ENCODE data around the gene PLD4. TPM values are rescaled to one million over a fixed set of nuclear protein-coding genes. Genes with fewer than 3 reads are reported as not detected.
A peak's percentile ranks its signal among the peaks of the same experiment; 100 is the strongest.

PLD4 gene
- total and polyA plus RNA-seq, 4 experiments from 2014 or later, result 0.68 TPM; not detected in 3

GRCh38 chr14:104965561-104966231 lies 41.0 kb downstream of the PLD4 start:
- intact Hi-C loops (cut with micrococcal nuclease), result no loop called here
- H3K27me3 ChIP-seq (ENCODE audit: insufficient read depth, low read length), result peaks cover 6% of the 10 kb centered on the region
- Mint-ChIP-seq H3K27ac (no peak overlapping the region), H3K27me3 (peaks cover 4 to 9% of the 10 kb centered on the region in 2 donors), H3K4me3 (no peak overlapping the region), H3K4me1 (no peaks in the 10 kb centered on the region), H3K36me3 (no peaks in the 10 kb centered on the region), H3K9me3 (no peaks in the 10 kb centered on the region)
- CTCF ChIA-PET (ENCODE audit: partially characterized antibody), result interaction anchor here (0.7 to 1.9 kb wide), 3 partner anchors 9 to 378 kb away, joined by 4 to 7 read pairs (median 4); no protein-coding TSS in a partner anchor
- peaks cover 4% of the 10 kb centered on the region for H3K4me1 ChIP-seq (ENCODE audit: insufficient read depth, low read length)
- POLR2A ChIA-PET (ENCODE audit: partially characterized antibody), result no interaction called here
- H3K36me3 ChIP-seq (ENCODE audit: insufficient read depth, low read length), result no peaks in the 10 kb centered on the region
- no peak overlapping the region for H3K27ac ChIP-seq (ENCODE audit: low read depth, low read length)
- H3K9me3 ChIP-seq (ENCODE audit: control insufficient read depth in 1 of 2, low read length in 2 of 2), result no peaks in the 10 kb centered on the region
- no peak for DNase-seq
- no peak overlapping the region for H3K4me3 ChIP-seq (ENCODE audit: low read length in 2 of 2)

DNA sequence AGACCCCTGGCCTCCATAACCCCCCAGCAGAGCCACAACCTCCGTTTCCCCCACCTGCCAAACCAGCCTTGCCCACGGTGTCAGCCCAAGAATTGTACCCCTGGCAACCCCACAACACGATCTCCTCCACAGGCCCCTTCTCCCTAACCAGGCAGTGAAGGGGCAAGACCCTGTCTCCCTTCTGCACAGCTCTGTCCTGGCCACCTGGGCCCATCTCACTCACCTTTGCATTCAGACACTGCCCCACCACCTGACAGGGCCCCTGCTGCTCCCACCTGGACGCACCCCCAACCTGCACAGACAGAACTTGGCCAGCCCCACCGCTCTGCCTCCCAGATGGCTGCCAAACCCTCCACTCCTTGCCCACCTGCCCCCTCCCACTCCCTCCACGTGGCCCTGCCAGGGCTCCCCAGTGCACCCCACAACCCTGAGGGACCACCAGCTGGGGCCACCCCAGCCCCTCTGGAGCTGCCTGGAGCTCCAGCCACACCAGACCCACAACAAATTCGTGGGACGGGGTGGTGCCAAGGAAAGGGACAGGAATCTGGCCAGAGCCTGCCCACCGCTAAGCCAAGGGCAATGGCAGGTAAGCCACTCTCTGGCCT lies 41.7 kb downstream of the PLD4 start:
- peaks cover 4% of the 10 kb centered on the region for H3K4me1 ChIP-seq (ENCODE audit: insufficient read depth, low read length)
- Mint-ChIP-seq H3K4me1 (no peaks in the 10 kb centered on the region), H3K27ac (no peak overlapping the region), H3K27me3 (peaks cover 4 to 9% of the 10 kb centered on the region in 2 donors), H3K9me3 (no peaks in the 10 kb centered on the region), H3K4me3 (no peak overlapping the region), H3K36me3 (no peaks in the 10 kb centered on the region)
- intact Hi-C loops (cut with micrococcal nuclease), result no loop called here
- H3K4me3 ChIP-seq (ENCODE audit: low read length in 2 of 2), result no peak overlapping the region
- ChIA-PET POLR2A (ENCODE audit: partially characterized antibody) (interaction anchor here (0.6 kb wide), 1 partner anchor 32 kb away, joined by 4 read pairs; no protein-coding TSS in a partner anchor), CTCF (ENCODE audit: partially characterized antibody) (interaction anchor here (0.8 to 1.9 kb wide), 2 partner anchors 9 kb away, joined by 3 to 7 read pairs; no protein-coding TSS in a partner anchor)
- no peak overlapping the region for H3K27ac ChIP-seq (ENCODE audit: low read depth, low read length)
- peaks cover 6% of the 10 kb centered on the region for H3K27me3 ChIP-seq (ENCODE audit: insufficient read depth, low read length)
- no peak for DNase-seq
- H3K9me3 ChIP-seq (ENCODE audit: control insufficient read depth in 1 of 2, low read length in 2 of 2), result no peaks in the 10 kb centered on the region
- no peaks in the 10 kb centered on the region for H3K36me3 ChIP-seq (ENCODE audit: insufficient read depth, low read length)

DNA sequence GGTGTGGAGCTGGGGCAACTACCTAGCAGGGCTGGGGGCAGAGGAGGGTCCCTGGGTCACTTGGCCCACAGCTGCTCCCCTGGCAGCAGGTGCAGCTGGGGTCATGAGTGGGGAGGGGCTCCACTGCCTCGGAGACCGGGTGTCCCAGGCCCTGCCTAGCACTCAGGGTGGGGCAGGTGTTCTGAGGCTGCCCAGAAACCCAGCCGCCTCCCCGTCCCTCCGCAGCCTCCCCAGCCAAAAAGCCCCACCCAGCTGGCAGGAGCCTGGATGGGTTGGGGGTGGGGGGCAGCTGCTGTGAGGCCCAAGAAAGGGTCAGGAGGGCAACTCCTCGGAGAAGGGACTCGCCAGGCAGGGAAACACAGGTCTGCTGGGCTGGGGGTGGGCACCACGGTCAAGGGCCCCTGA lies 42.3 kb downstream of the PLD4 start:
- DNase-seq, result no peak
- ChIA-PET CTCF (ENCODE audit: partially characterized antibody) (interaction anchor here (0.8 kb wide), 1 partner anchor 8 kb away, joined by 3 read pairs; no protein-coding TSS in a partner anchor), POLR2A (ENCODE audit: partially characterized antibody) (no interaction called here)
- Mint-ChIP-seq H3K4me3 (no peak overlapping the region), H3K36me3 (no peaks in the 10 kb centered on the region), H3K27me3 (peaks cover 4 to 9% of the 10 kb centered on the region in 2 donors), H3K9me3 (peaks cover 0 to 2% (median 0%) of the 10 kb centered on the region in 8 donors), H3K4me1 (no peaks in the 10 kb centered on the region), H3K27ac (no peak overlapping the region)
- intact Hi-C loops (cut with micrococcal nuclease), result no loop called here
- H3K4me1 ChIP-seq (ENCODE audit: insufficient read depth, low read length), result peaks cover 4% of the 10 kb centered on the region
- H3K27ac ChIP-seq (ENCODE audit: low read depth, low read length), result no peak overlapping the region
- no peaks in the 10 kb centered on the region for H3K9me3 ChIP-seq (ENCODE audit: control insufficient read depth in 1 of 2, low read length in 2 of 2)
- H3K36me3 ChIP-seq (ENCODE audit: insufficient read depth, low read length), result no peaks in the 10 kb centered on the region
- peaks cover 6% of the 10 kb centered on the region for H3K27me3 ChIP-seq (ENCODE audit: insufficient read depth, low read length)
- H3K4me3 ChIP-seq (ENCODE audit: low read length in 2 of 2), result no peak overlapping the region

- Mint-ChIP-seq H3K4me1 (no peaks in the 10 kb centered on the region), H3K4me3 (no peak overlapping the region), H3K27ac (no peak overlapping the region), H3K27me3 (peaks cover 4 to 11% of the 10 kb centered on the region in 2 donors), H3K9me3 (peaks cover 0 to 2% (median 0%) of the 10 kb centered on the region in 8 donors), H3K36me3 (no peaks in the 10 kb centered on the region)
- Histone ChIP-seq H3K36me3 (ENCODE audit: insufficient read depth, low read length) (no peaks in the 10 kb centered on the region), H3K4me3 (ENCODE audit: low read length in 2 of 2) (no peak overlapping the region), H3K27ac (ENCODE audit: low read depth, low read length) (no peak overlapping the region), H3K27me3 (ENCODE audit: insufficient read depth, low read length) (peaks cover 6% of the 10 kb centered on the region), H3K9me3 (ENCODE audit: control insufficient read depth in 1 of 2, low read length in 2 of 2) (no peaks in the 10 kb centered on the region), H3K4me1 (ENCODE audit: insufficient read depth, low read length) (peaks cover 4% of the 10 kb centered on the region)
- no peak for DNase-seq
- CTCF ChIA-PET (ENCODE audit: partially characterized antibody), result no interaction called here
- POLR2A ChIA-PET (ENCODE audit: partially characterized antibody), result no interaction called here
- intact Hi-C loops (cut with micrococcal nuclease), result no loop called here
These were observed 42.9 kb downstream of the PLD4 start for GRCh38 chr14:104967386-104968152.

DNA sequence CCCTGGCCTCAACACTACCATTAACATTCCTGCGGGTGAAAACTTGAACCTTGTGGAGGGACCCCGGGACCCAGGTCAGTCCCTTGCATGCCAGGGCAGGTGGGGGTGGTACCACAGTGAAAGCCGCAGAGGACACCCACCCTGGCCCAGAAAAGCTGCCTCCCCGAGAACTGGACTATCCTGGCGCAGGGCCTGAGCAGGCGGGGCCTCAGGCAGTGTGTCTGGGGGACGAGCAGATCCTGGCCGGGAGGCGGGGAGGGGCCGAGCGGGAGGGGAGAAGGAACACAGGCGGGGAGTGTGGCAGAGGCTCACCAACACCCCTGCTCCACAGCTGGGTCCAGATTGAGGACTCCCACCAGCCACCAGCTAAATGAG lies 43.5 kb downstream of the PLD4 start:
- CTCF ChIA-PET (ENCODE audit: partially characterized antibody), result no interaction called here
- H3K27ac Mint-ChIP-seq, result no peak overlapping the region

DNA sequence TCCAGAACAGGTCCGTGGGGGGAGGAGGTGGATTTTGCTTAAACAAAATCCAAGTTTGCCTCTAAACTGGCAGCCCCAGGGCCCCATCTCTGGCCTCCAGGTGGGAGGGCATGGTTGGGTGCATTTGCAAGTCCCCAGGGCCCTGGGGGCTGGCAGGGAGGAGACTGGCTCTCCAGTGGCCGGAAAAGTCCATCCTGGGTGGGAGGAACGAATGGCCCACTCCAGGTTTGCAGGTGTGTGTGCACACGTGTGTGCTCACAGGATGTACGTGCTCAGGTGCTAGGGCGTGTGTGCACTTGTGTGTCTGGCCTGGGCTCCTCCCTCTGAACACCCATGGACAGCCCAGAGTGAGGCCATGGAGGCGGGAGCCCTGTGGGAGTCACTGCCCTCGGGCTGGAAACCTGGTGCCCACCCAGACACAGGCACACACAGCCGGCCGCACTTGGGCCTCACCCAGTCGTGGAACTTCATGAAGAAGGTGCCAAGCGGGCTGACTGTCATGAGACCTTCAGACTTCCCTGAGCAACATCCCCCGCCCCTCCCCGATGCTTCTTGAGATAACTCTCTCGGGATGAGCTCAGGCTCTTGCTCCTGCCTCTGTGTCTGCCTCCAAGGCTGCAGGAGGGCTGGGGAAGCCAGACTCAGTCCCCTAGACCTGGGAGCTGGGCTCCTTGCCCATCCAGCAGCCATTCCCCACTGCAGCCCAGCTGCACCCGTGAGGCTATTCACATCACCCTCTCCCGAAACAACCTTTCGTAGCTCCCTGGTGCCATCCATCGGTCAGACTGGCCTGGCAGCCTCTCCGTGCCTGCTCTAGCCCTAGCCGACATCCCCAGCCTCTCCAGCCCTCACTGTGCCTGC lies 44.1 kb downstream of the PLD4 start:
- H3K27ac ChIP-seq (ENCODE audit: low read depth, low read length), result no peak overlapping the region
- intact Hi-C loops (cut with micrococcal nuclease), result no loop called here
- H3K27ac Mint-ChIP-seq, result no peak overlapping the region
- peaks cover 4% of the 10 kb centered on the region for H3K4me1 ChIP-seq (ENCODE audit: insufficient read depth, low read length)
- H3K36me3 Mint-ChIP-seq, result no peaks in the 10 kb centered on the region
- no peak overlapping the region for H3K4me3 Mint-ChIP-seq
- peaks cover 6% of the 10 kb centered on the region for H3K27me3 ChIP-seq (ENCODE audit: insufficient read depth, low read length)
- no peaks in the 10 kb centered on the region for H3K36me3 ChIP-seq (ENCODE audit: insufficient read depth, low read length)
- no peaks in the 10 kb centered on the region for H3K4me1 Mint-ChIP-seq
- H3K9me3 Mint-ChIP-seq, result peaks cover 0 to 2% (median 0%) of the 10 kb centered on the region in 8 donors
- H3K4me3 ChIP-seq (ENCODE audit: low read length in 2 of 2), result no peak overlapping the region
- no peaks in the 10 kb centered on the region for H3K9me3 ChIP-seq (ENCODE audit: control insufficient read depth in 1 of 2, low read length in 2 of 2)
- H3K27me3 Mint-ChIP-seq, result peaks cover 4 to 10% of the 10 kb centered on the region in 2 donors
- DNase-seq, result peak in 1 of 5 donors; percentile 33
- ChIA-PET CTCF (ENCODE audit: partially characterized antibody) (no interaction called here), POLR2A (ENCODE audit: partially characterized antibody) (no interaction called here)

More for the DNA sequence above, 43.5 kb downstream of the PLD4 start:
- H3K27me3 ChIP-seq (ENCODE audit: insufficient read depth, low read length), result peaks cover 6% of the 10 kb centered on the region
- H3K4me1 ChIP-seq (ENCODE audit: insufficient read depth, low read length), result peaks cover 4% of the 10 kb centered on the region
- Mint-ChIP-seq H3K4me3 (no peak overlapping the region), H3K27me3 (peaks cover 4 to 11% of the 10 kb centered on the region in 2 donors), H3K4me1 (no peaks in the 10 kb centered on the region), H3K36me3 (no peaks in the 10 kb centered on the region), H3K9me3 (peaks cover 0 to 2% (median 0%) of the 10 kb centered on the region in 8 donors)
- no peaks in the 10 kb centered on the region for H3K9me3 ChIP-seq (ENCODE audit: control insufficient read depth in 1 of 2, low read length in 2 of 2)
- no peak for DNase-seq
- no peak overlapping the region for H3K4me3 ChIP-seq (ENCODE audit: low read length in 2 of 2)
- intact Hi-C loops (cut with micrococcal nuclease), result no loop called here
- H3K27ac ChIP-seq (ENCODE audit: low read depth, low read length), result no peak overlapping the region
- POLR2A ChIA-PET (ENCODE audit: partially characterized antibody), result no interaction called here
- H3K36me3 ChIP-seq (ENCODE audit: insufficient read depth, low read length), result no peaks in the 10 kb centered on the region
